ENCODE measurements around the gene TMEM42.

TMEM42 gene

DNA sequence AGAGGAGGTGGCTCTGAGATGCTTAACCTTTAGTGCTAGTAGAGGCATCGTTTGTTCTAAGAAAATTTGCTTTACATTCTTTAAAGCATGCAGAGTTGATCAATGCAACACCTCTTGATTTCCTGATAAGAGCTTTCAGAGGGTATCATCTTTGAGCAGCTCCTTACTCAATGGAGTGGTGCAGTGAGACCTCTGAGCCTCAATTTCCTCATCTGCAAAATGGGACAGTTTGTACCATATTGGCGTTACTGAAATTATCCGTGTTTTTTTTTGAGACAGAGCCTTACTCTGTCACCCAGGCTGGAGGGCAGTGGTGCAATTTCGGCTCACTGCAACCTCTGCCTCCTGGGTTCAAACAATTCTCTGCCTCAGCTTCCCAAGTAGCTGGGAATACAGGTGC lies 1.6 kb upstream of the TMEM42 start:
- H3K27me3 ChIP-seq (ENCODE audit: insufficient read depth, insufficient read length), result no peaks in the 10 kb centered on the region
- H3K36me3 ChIP-seq (ENCODE audit: insufficient read depth, insufficient read length, low read length), result peaks cover 16% of the 10 kb centered on the region
- DNase-seq (ENCODE audit: low read depth, low spot score), result no peak
- H3K9ac ChIP-seq (ENCODE audit: insufficient read length, low read depth), result no peak overlapping the region
- no peaks in the 10 kb centered on the region; the same call in 1 of the 2 replicates for H3K9me3 ChIP-seq (ENCODE audit: insufficient read depth, low read length)
- no peaks in the 10 kb centered on the region for H3K4me1 ChIP-seq (ENCODE audit: insufficient read depth, insufficient read length)
- no peak overlapping the region for H3K4me3 ChIP-seq (ENCODE audit: insufficient read length, low read depth)
- TF ChIP-seq SUZ12 (IDR thresholded peaks at IDR 0.05; ENCODE audit: extremely low read depth, insufficient read depth, insufficient read length), result no peak
- no peak for TF ChIP-seq YY1 (IDR thresholded peaks at IDR 0.05; ENCODE audit: insufficient read depth, insufficient read length)
- no peak for TF ChIP-seq ZNF274 (IDR thresholded peaks at IDR 0.05; ENCODE audit: low read depth, low read length)

DNA sequence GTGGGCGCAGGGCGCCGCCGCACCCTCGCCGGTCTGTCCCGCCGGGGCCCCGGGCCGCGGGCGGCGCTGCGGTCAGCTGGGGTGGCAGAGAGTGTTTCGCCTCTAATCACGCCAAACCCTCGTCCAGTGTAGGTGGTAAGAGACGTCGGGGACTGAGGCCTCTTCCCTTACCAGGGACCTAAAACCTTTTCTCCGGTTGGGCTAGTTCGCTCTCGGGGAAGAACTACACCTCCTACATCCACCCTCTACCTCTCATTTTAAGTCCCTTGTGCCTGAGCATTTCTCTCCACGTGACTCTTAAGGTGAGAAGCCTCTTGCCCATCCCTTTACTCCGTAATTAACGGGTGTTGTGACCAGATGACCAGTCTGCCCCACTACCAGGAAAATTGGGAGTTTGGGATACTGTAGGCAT lies 520 bp downstream of the TMEM42 start:
- peak overlapping the region; percentile 70 for H3K4me3 ChIP-seq (ENCODE audit: insufficient read length, low read depth)
- H3K36me3 ChIP-seq (ENCODE audit: insufficient read depth, insufficient read length, low read length), result peaks cover 33% of the 10 kb centered on the region
- H3K9ac ChIP-seq (ENCODE audit: insufficient read length, low read depth), result peak overlapping the region; percentile 86
- TF ChIP-seq ZNF274 (IDR thresholded peaks at IDR 0.05; ENCODE audit: low read depth, low read length) (no peak), YY1 (IDR thresholded peaks at IDR 0.05; ENCODE audit: insufficient read depth, insufficient read length) (no peak), SUZ12 (IDR thresholded peaks at IDR 0.05; ENCODE audit: extremely low read depth, insufficient read depth, insufficient read length) (no peak)
- no peak for DNase-seq (ENCODE audit: low read depth, low spot score)
- H3K9me3 ChIP-seq (ENCODE audit: insufficient read depth, low read length), result no peaks in the 10 kb centered on the region
- no peaks in the 10 kb centered on the region for H3K4me1 ChIP-seq (ENCODE audit: insufficient read depth, insufficient read length)
- no peaks in the 10 kb centered on the region for H3K27me3 ChIP-seq (ENCODE audit: insufficient read depth, insufficient read length)

DNA sequence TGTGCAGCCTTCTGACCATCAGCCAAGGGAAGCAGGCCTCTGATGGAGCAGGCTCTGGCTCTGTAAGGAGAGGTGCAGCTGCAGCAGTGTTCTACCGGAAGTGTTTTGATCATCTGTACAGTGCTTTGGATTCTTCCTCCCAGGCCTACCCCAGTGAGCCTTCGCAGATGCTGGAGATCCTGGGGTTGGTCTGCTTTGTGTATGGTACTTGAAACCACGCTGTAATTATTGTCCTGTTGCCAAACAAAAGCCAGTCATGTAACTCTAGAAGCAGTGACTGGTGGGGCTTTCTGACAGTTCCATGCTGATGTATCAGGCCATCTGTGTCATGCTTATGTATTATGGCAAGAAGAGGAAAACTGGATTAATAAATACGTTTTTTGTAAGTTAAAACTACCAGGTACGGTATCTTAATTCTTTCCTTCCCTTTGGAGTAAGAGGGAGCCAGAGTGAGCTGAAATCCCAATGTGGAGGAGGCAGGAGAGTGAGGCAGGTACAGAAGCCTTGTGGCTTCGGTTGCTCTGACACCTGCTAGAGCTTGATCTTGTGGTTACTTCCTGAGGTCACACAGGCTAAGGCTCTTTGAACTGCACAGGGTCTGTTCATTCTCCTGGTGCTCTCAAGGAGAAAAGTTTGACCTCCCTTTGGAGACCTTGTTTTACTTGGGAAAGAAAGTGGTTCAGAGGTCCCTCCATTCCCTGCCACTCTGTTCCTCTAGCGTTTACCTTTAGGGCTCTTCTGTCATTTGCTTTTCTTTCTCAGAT lies 3.7 kb downstream of the TMEM42 start:
- Histone ChIP-seq H3K9ac (ENCODE audit: insufficient read length, low read depth) (no peak overlapping the region), H3K4me1 (ENCODE audit: insufficient read depth, insufficient read length) (no peaks in the 10 kb centered on the region), H3K36me3 (ENCODE audit: insufficient read depth, insufficient read length, low read length) (peaks cover 26% of the 10 kb centered on the region), H3K9me3 (ENCODE audit: insufficient read depth, low read length) (peaks cover 7% of the 10 kb centered on the region; the same call in 1 of the 2 replicates), H3K4me3 (ENCODE audit: insufficient read length, low read depth) (no peak overlapping the region), H3K27me3 (ENCODE audit: insufficient read depth, insufficient read length) (no peaks in the 10 kb centered on the region)
- DNase-seq (ENCODE audit: low read depth, low spot score), result no peak
- TF ChIP-seq SUZ12 (IDR thresholded peaks at IDR 0.05; ENCODE audit: extremely low read depth, insufficient read depth, insufficient read length), result no peak
- TF ChIP-seq ZNF274 (IDR thresholded peaks at IDR 0.05; ENCODE audit: low read depth, low read length), result no peak
- no peak for TF ChIP-seq YY1 (IDR thresholded peaks at IDR 0.05; ENCODE audit: insufficient read depth, insufficient read length)

DNA sequence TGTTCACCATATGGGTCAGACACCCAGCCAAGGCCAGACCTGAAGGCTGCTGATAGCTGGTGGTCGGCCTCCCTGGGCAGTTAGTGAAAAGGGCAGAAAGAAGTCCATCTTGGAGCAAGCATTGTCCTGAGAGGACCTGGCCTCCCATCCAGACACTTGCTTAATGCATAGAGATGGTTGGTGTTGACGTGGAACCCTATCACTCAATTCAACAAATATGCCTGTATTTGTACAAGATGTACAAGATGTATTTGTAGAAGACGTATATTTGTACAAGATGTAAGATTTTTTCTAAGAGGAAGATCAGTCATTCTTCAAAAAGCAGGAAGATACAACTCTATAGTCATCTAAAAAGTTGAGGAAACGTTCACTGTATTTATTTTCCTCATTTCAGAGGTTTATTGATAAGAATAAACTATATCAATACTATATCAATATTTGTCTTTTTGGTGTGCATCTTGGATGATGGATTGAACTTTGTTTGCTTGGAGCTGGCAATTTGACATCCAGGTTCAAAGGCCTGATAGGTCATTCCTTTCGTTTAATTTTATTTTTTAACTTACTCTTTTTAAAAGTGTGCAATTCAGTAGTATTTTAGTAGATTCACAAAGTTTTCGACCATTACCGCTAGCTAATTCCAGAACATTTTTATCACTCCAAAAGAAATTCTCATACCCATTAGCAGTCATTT lies 5.9 kb downstream of the TMEM42 start:
- TF ChIP-seq ZNF274 (IDR thresholded peaks at IDR 0.05; ENCODE audit: low read depth, low read length) (no peak), YY1 (IDR thresholded peaks at IDR 0.05; ENCODE audit: insufficient read depth, insufficient read length) (no peak), SUZ12 (IDR thresholded peaks at IDR 0.05; ENCODE audit: extremely low read depth, insufficient read depth, insufficient read length) (no peak)
- peaks cover 7% of the 10 kb centered on the region; the same call in 1 of the 2 replicates for H3K9me3 ChIP-seq (ENCODE audit: insufficient read depth, low read length)
- H3K9ac ChIP-seq (ENCODE audit: insufficient read length, low read depth), result no peak overlapping the region
- H3K4me1 ChIP-seq (ENCODE audit: insufficient read depth, insufficient read length), result no peaks in the 10 kb centered on the region
- no peak for DNase-seq (ENCODE audit: low read depth, low spot score)
- no peaks in the 10 kb centered on the region for H3K27me3 ChIP-seq (ENCODE audit: insufficient read depth, insufficient read length)
- no peak overlapping the region for H3K4me3 ChIP-seq (ENCODE audit: insufficient read length, low read depth)
- peaks cover 26% of the 10 kb centered on the region for H3K36me3 ChIP-seq (ENCODE audit: insufficient read depth, insufficient read length, low read length)

DNA sequence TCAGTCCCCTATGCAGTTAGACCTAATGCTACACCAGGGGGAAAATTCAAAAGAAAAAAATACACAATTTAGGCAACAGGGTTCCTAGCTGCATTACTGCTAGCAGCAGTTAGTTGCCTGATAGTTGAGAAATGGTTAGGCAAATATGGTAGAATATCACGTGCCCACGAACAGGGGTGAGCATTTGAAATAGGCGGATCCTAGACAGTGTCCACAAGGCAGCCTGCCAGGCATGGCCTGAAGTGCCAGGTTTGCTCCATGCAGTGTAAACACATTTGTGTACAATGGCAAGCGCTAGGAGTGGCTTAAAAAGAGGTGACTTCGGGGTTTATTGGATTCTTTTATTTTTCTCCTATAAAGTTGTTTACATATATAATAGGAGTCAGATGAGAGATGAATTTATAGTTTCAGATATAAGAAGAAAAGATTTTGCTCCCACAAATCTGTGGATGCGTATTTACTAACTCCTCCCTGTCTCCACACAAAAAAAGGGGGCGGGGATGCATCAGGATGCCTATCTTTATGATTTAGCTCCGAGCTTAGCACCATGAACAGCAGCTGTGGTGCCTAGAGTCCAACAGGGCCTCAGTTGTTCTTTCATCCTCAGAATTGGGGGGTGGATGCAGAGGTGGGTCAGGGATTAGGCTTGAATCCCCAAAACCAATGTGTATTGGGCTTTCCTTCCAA lies 8.8 kb downstream of the TMEM42 start:
- no peaks in the 10 kb centered on the region for H3K4me1 ChIP-seq (ENCODE audit: insufficient read depth, insufficient read length)
- no peaks in the 10 kb centered on the region for H3K27me3 ChIP-seq (ENCODE audit: insufficient read depth, insufficient read length)
- H3K4me3 ChIP-seq (ENCODE audit: insufficient read length, low read depth), result no peak overlapping the region
- TF ChIP-seq ZNF274 (IDR thresholded peaks at IDR 0.05; ENCODE audit: low read depth, low read length) (no peak), SUZ12 (IDR thresholded peaks at IDR 0.05; ENCODE audit: extremely low read depth, insufficient read depth, insufficient read length) (no peak), YY1 (IDR thresholded peaks at IDR 0.05; ENCODE audit: insufficient read depth, insufficient read length) (no peak)
- no peak for DNase-seq (ENCODE audit: low read depth, low spot score)
- H3K9me3 ChIP-seq (ENCODE audit: insufficient read depth, low read length), result peaks cover 7% of the 10 kb centered on the region; the same call in 1 of the 2 replicates
- H3K9ac ChIP-seq (ENCODE audit: insufficient read length, low read depth), result no peak overlapping the region
- H3K36me3 ChIP-seq (ENCODE audit: insufficient read depth, insufficient read length, low read length), result peaks cover 15% of the 10 kb centered on the region

DNA sequence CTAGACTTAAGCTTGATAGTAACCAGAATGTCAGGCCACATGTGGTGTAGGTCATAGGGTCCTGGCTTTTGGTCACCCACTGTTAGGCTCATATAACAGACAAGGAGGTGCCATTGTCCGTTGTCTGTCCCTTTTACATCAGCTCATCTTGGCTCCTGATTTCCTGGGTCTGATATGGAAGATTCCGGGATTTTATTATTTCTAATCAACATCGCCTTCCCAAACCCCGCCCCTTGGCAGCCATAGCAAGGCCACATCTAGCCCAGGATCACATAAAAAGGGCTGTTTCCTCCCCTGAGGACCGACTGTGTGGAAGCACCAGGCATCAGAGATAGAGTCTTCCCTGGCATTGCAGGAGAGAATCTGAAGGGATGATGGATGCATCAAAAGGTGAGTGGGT lies 12.6 kb downstream of the TMEM42 start, which contains the start of gene TGM4:
TGM4 (plus strand) TSS at position 301 of the 400 bp plus-strand sequence; CDS start at position 372, 71 bp downstream.
- H3K9ac ChIP-seq (ENCODE audit: insufficient read length, low read depth), result no peak within 1 kb of the TSS
- no peaks in the 10 kb centered on the region for H3K27me3 ChIP-seq (ENCODE audit: insufficient read depth, insufficient read length)
- H3K4me1 ChIP-seq (ENCODE audit: insufficient read depth, insufficient read length), result no peaks in the 10 kb centered on the region
- H3K9me3 ChIP-seq (ENCODE audit: insufficient read depth, low read length), result no peaks in the 10 kb centered on the region
- no peak for TF ChIP-seq SUZ12 (IDR thresholded peaks at IDR 0.05; ENCODE audit: extremely low read depth, insufficient read depth, insufficient read length)
- no peaks in the 10 kb centered on the region for H3K36me3 ChIP-seq (ENCODE audit: insufficient read depth, insufficient read length, low read length)
- no peak within 1 kb of the TSS for H3K4me3 ChIP-seq (ENCODE audit: insufficient read length, low read depth)
- DNase-seq (ENCODE audit: low read depth, low spot score), result no peak

DNA sequence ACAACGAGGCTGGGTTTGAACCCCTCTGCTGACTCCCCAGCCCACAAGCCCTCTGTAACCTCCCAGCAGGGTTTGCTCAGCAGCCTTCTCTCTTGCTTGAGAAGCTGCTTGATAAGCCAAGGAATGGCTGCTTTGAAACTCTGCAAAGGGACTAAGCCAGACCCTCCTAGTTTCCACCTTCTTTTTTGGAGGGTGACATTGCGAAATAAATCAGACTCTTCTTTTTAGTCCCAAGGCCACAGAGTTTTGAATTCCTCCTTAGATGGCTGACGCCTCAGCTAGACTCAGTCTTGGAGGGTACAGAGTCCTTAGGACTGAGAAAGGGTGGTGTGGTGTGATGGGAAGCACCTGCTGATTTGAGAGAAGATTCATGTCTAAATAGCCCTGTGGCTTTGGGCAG lies 13.9 kb downstream of the TMEM42 start:
- H3K9me3 ChIP-seq (ENCODE audit: insufficient read depth, low read length), result no peaks in the 10 kb centered on the region
- H3K27me3 ChIP-seq (ENCODE audit: insufficient read depth, insufficient read length), result no peaks in the 10 kb centered on the region
- no peak overlapping the region for H3K4me3 ChIP-seq (ENCODE audit: insufficient read length, low read depth)
- TF ChIP-seq YY1 (IDR thresholded peaks at IDR 0.05; ENCODE audit: insufficient read depth, insufficient read length) (no peak), ZNF274 (IDR thresholded peaks at IDR 0.05; ENCODE audit: low read depth, low read length) (no peak), SUZ12 (IDR thresholded peaks at IDR 0.05; ENCODE audit: extremely low read depth, insufficient read depth, insufficient read length) (no peak)
- no peak for DNase-seq (ENCODE audit: low read depth, low spot score)
- H3K36me3 ChIP-seq (ENCODE audit: insufficient read depth, insufficient read length, low read length), result no peaks in the 10 kb centered on the region
- no peaks in the 10 kb centered on the region for H3K4me1 ChIP-seq (ENCODE audit: insufficient read depth, insufficient read length)
- H3K9ac ChIP-seq (ENCODE audit: insufficient read length, low read depth), result no peak overlapping the region

All from NT2/D1 (cell line).